Suprapubic skin (tissue), 4 donors: Measurements from ENCODE around the gene CDHR3. TPM values are rescaled to one million over a fixed set of nuclear protein-coding genes. Genes with fewer than 3 reads are reported as not detected.
"Not testable (repeated sequence)": the region's sequence is repeated elsewhere in the genome, so short reads cannot be mapped to it uniquely, and the experiment has no call there.

Source experiments
- DNase-seq, 2 donors: peaks; one replicate each; pipeline ENCODE4 v3.0.0-alpha.2; 2019; ENCODE audit warnings: low spot score in 2 of 2
- H3K27ac ChIP-seq: fragments of 200-600 bp; sonication (generic); one replicate; pipeline ENCODE4 v1.5.1; 2019
- H3K27me3 ChIP-seq: fragments of 200-600 bp; sonication (generic); one replicate; pipeline ENCODE4 v1.5.1; 2019
- H3K36me3 ChIP-seq: fragments of 200-600 bp; sonication (generic); one replicate; pipeline ENCODE4 v1.5.1; 2019
- H3K4me1 ChIP-seq: fragments of 200-600 bp; sonication (generic); one replicate; pipeline ENCODE4 v1.5.1; 2019
- H3K4me3 ChIP-seq: fragments of 200-600 bp; sonication (generic); one replicate; pipeline ENCODE4 v1.5.1; 2019; ENCODE audit warnings: mild to moderate bottlenecking
- H3K9me3 ChIP-seq: fragments of 200-600 bp; sonication (generic); one replicate; pipeline ENCODE4 v1.5.1; 2019
- CTCF ChIP-seq, 2 donors: fragments of 200-600 bp in 1 of 2; fragments of 450-650 bp in 1 of 2; sonication (generic) in 1 of 2; IDR thresholded peaks; one replicate each; pipeline ENCODE4 v1.5.1; 2016 to 2019; ENCODE audit warnings: antibody characterized with exemption in 2 of 2, mild to moderate bottlenecking in 1 of 2, moderate library complexity in 1 of 2
- EP300 ChIP-seq: sonication (generic); formaldehyde crosslinking; IDR thresholded peaks from one replicate; pipeline ENCODE4 v1.6.1; 2017; ENCODE audit warnings: antibody characterized with exemption
- POLR2A ChIP-seq, 2 donors: fragments of 450-650 bp; IDR thresholded peaks; one replicate each; pipeline ENCODE4 v1.6.1; 2017; ENCODE audit warnings: antibody characterized with exemption in 2 of 2, mild to moderate bottlenecking in 2 of 2, moderate library complexity in 2 of 2
- POLR2AphosphoS5 ChIP-seq, 3 donors: sonication (generic); formaldehyde crosslinking; IDR thresholded peaks; one replicate each; pipeline ENCODE4 v1.6.1; 2017; ENCODE audit warnings: antibody characterized with exemption in 3 of 3
- WGBS: methylation state at CpG from one replicate; pipeline ENCODE4 v1.1.5; 2018; 5-methylcytosine and 5-hydroxymethylcytosine counted together
- total RNA-seq, 4 donors: library from RNA; depleted of rRNA; stranded (reverse); fragments of >200 nt; gene quantifications; one replicate each; pipeline ENCODE4 v1.1.0, GENCODE V29; 2016

CDHR3 gene
- total RNA-seq, 4 donors from 2014 or later, result 1.3 to 6.5 (median 2.7) TPM

GRCh38 chr7:105945848-105946247 is 17.2 kb upstream of the CDHR3 start:
- H3K9me3 ChIP-seq, result no peaks in the 10 kb centered on the region
- no peaks in the 10 kb centered on the region for H3K4me1 ChIP-seq
- 86% methylated on average over 9 of the region's 9 CpGs for WGBS
- no peak overlapping the region for H3K4me3 ChIP-seq
- no peaks in the 10 kb centered on the region for H3K27me3 ChIP-seq
- DNase-seq, result no peak
- H3K36me3 ChIP-seq, result no peaks in the 10 kb centered on the region
- H3K27ac ChIP-seq, result no peak overlapping the region
- no peak for TF ChIP-seq EP300
- TF ChIP-seq POLR2AphosphoS5 (IDR thresholded peaks at IDR 0.05), result no peak
- TF ChIP-seq POLR2A (IDR thresholded peaks at IDR 0.05), result no peak
- no peak for TF ChIP-seq CTCF (IDR thresholded peaks at IDR 0.05)

GRCh38 chr7:105951597-105951996 is 11.5 kb upstream of the CDHR3 start:
- no peak for DNase-seq
- TF ChIP-seq CTCF (IDR thresholded peaks at IDR 0.05) (no peak), EP300 (no peak), POLR2AphosphoS5 (IDR thresholded peaks at IDR 0.05) (no peak), POLR2A (IDR thresholded peaks at IDR 0.05) (no peak)
- Histone ChIP-seq H3K4me3 (no peak overlapping the region), H3K27ac (no peak overlapping the region), H3K9me3 (peaks cover 6% of the 10 kb centered on the region), H3K27me3 (no peaks in the 10 kb centered on the region), H3K36me3 (no peaks in the 10 kb centered on the region), H3K4me1 (no peaks in the 10 kb centered on the region)
- WGBS, result 97% methylated on average over 2 of the region's 2 CpGs

- no peaks in the 10 kb centered on the region for H3K27me3 ChIP-seq
- no peak overlapping the region for H3K4me3 ChIP-seq
- no peak for DNase-seq
- TF ChIP-seq POLR2AphosphoS5 (IDR thresholded peaks at IDR 0.05), result no peak
- TF ChIP-seq EP300, result no peak
- H3K27ac ChIP-seq, result no peak overlapping the region
- 79% methylated on average over 15 of the region's 15 CpGs for WGBS
- no peaks in the 10 kb centered on the region for H3K4me1 ChIP-seq
- peaks cover 6% of the 10 kb centered on the region for H3K9me3 ChIP-seq
- no peaks in the 10 kb centered on the region for H3K36me3 ChIP-seq
Measured at GRCh38 chr7:105952917-105953595, 10.0 kb upstream of the CDHR3 start.

GRCh38 chr7:105954711-105955110 is 8.4 kb upstream of the CDHR3 start:
- no peak overlapping the region for H3K27ac ChIP-seq
- peaks cover 6% of the 10 kb centered on the region for H3K9me3 ChIP-seq
- DNase-seq, result no peak
- H3K27me3 ChIP-seq, result no peaks in the 10 kb centered on the region
- 87% methylated on average over 3 of the region's 3 CpGs for WGBS
- no peak overlapping the region for H3K4me3 ChIP-seq
- no peaks in the 10 kb centered on the region for H3K36me3 ChIP-seq
- no peak for TF ChIP-seq CTCF (IDR thresholded peaks at IDR 0.05)
- TF ChIP-seq POLR2AphosphoS5 (IDR thresholded peaks at IDR 0.05), result no peak
- TF ChIP-seq EP300, result no peak
- TF ChIP-seq POLR2A (IDR thresholded peaks at IDR 0.05), result no peak
- H3K4me1 ChIP-seq, result no peaks in the 10 kb centered on the region

GRCh38 chr7:105955651-105956466 is 7.2 kb upstream of the CDHR3 start:
- not testable (repeated sequence) for H3K27me3 ChIP-seq, DNase-seq, H3K4me3 ChIP-seq, H3K36me3 ChIP-seq, H3K9me3 ChIP-seq, H3K27ac ChIP-seq, H3K4me1 ChIP-seq
- WGBS, result 88% methylated on average over 8 of the region's 52 CpGs

- Histone ChIP-seq H3K4me3 (no peak overlapping the region), H3K27me3 (no peaks in the 10 kb centered on the region), H3K9me3 (no peaks in the 10 kb centered on the region), H3K4me1 (no peaks in the 10 kb centered on the region), H3K27ac (no peak overlapping the region), H3K36me3 (no peaks in the 10 kb centered on the region)
- TF ChIP-seq POLR2AphosphoS5 (IDR thresholded peaks at IDR 0.05) (no peak), POLR2A (IDR thresholded peaks at IDR 0.05) (no peak), CTCF (IDR thresholded peaks at IDR 0.05) (no peak), EP300 (no peak)
- DNase-seq, result no peak
- 42% methylated on average over 3 of the region's 3 CpGs for WGBS
Measured at GRCh38 chr7:105958012-105958411, 5.1 kb upstream of the CDHR3 start.
